ENCODE results near the gene ARMH1.
"Not testable (repeated sequence)": the region's sequence is repeated elsewhere in the genome, so short reads cannot be mapped to it uniquely, and the experiment has no call there.

Gene ARMH1

DNA sequence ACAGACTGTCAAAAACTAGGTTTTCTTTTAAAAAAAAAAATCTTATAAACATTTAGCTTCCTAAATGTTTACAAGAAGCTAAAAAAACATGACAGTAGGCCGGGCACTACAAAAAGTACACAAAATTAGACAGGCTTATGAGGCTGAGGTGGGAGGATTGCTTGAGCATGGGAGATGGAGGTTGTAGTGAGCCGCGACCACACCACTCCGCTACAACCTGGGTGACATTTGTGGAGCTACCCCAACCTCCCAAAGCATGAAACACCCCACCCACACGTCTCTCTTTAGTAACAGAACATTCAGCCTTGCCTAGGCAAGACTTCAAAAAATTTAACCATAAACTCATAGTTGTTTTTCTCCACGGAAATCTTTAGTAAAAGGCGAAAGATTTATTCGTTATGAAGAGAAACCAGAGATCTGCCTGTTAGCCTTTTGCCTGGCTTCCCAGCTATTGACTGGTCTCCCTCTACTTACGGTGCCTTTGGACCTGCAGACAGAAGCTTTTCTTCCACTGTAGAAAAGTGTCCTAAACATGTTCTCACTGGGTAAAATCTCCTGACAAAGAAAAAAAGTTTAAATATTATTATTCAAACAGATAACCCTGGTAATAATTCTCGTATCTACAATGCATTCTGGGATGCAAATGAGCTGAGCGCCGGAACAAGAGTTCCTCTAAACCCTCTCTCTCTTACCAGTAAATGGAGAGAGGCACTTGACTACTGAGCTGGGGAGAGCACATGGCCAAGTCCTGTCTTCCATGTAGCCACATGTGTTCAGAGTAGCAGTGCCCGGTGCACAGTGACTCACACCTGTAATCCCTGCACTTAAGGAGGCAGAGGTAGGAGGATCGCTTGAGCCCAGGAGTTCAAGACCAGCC, 47.2 kb downstream of the ARMH1 start:
- peak; percentile 77 for DNase-seq (ENCODE audit: low read depth, low spot score)

GRCh38 chr1:44723064-44723463, 48.5 kb downstream of the ARMH1 start:
- no peak for DNase-seq (ENCODE audit: low read depth, low spot score)

DNA sequence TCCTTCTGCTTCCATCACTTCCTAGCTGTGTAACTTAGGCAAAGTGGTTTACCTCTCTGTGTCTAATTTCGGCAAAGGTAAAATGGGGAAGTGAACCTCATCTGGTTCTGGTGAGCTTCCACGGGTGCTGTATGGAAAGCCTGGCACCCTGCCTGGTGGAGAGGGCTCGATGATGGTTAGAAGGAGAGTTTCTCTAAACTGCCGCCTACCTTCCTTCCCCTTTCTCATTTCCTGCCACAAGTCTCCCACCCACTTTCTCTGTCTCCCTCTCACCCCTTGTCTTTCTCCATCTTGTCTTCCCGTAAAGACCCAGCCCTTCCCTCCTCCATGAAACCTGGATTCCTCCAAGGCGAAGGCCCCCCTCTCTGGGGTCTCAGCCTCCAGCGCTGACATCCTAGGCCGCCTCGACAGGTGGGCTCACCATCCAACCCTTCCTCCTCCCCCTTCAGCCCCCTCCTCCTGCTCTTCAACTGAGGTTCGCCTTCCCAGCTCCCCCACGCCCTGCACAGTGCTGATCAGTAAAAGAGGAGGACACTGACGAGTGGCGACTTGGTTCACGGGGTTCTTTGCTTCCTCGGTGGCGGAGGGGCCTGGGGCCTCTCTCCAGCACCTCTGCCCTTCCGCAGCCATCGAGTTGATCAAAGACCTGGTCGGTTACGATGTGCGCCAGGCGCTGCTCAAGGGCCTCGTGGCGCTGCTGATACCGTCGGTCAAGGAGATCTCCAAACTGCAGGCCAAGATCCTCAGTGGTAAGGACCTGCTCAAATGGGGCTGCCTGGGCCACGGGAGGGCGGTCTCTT, 49.2 kb downstream of the ARMH1 start:
- DNase-seq (ENCODE audit: low read depth, low spot score): no peak

GRCh38 chr1:44724296-44724954, 49.9 kb downstream of the ARMH1 start:
- no peak for DNase-seq (ENCODE audit: low read depth, low spot score)

- DNase-seq (ENCODE audit: low read depth, low spot score): no peak
These were observed 50.6 kb downstream of the ARMH1 start for GRCh38 chr1:44724955-44725698.

- peak; percentile 90 for DNase-seq (ENCODE audit: low read depth, low spot score)
These were observed 56.4 kb downstream of the ARMH1 start, which contains the start of gene RNU5D-1 for GRCh38 chr1:44730741-44731512. Gene RNU5D-1 (minus strand): TSS chr1:44731170.

DNA sequence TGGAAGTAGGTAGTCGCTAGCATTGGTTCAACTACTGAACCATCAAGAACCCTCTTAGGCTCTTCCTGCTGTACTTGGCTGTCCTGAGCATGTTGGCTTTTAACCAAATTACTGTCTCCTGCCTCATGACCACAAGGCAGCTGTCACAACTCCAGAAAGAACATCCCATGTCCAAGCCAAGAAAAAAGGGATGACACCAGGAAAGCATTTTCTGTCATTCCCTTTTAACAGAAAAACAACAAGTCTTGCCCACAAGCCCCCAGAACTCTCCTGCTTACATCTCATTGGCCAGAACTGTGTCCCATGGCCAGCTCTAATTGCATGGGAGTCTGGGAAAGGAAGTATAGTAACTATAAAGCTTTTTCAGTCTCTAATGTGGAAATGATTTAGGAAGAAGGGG, 58.9 kb downstream of the ARMH1 start:
- DNase-seq (ENCODE audit: low read depth, low spot score): no peak

DNA sequence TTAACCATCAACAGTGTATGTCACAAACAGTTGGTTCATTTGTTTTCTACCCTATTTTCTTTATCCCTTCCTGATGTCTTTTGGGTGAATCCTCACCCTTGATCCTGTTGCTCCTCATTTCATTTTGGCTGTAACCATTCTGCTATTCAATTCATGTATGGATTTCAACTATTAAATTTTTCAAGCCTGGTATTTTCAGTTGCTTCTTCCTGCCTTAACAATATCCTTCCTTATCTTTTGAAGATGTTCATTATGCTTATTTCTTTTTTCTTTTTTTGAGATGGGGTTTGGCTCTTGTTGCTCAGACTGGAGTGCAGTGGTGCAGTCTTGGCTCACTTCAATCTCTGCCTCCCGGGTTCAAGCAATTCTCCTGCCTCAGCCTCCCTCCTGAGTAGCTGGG, 59.3 kb downstream of the ARMH1 start:
- no peak for DNase-seq (ENCODE audit: low read depth, low spot score)

GRCh38 chr1:44735992-44736391, 61.5 kb downstream of the ARMH1 start:
- DNase-seq (ENCODE audit: low read depth, low spot score): no peak

- DNase-seq (ENCODE audit: low read depth, low spot score): not testable (repeated sequence)
These were observed 64.4 kb downstream of the ARMH1 start for GRCh38 chr1:44738953-44739306.

DNA sequence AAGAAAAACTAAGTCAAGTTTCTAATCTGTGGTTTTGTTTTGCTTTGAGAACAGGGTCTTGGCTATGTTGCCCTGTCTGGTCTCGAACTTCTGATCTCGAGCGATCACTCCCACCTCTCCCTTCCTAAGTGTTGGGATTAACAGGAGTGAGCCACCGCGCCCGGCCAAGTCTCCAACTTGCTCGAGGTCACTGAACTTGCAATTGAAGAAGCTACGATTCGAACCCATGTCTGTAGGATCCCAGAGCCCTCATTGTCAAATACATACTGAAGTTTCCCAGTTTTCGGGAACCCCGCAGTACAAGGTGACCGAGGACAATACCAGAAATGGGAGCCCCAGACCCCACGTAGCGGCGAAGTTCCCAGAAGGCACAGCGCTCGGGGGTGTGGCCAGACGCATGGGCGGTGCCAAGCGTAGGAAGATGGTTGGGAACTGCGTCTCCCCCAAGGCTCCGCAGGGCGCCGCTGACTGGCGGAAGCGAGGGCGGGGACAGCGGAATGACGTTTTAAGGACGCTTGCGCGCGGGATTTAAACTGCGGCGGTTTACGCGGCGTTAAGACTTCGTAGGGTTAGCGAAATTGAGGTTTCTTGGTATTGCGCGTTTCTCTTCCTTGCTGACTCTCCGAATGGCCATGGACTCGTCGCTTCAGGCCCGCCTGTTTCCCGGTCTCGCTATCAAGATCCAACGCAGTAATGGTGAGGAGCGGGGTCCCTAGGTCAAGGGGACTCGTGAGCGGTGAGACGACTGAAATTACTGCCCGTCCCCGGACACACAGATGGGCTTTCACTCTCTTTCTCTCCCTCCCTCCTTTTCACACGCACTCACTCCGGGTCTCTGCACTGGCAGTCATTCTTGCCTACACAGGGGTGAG, 65.0 kb downstream of the ARMH1 start, which contains the start of gene KIF2C:
TSS of gene KIF2C (plus strand) at position 531 of the 872 bp plus-strand sequence. CDS start at position 627, 96 bp downstream.
- DNase-seq (ENCODE audit: low read depth, low spot score): peak; percentile 97

DNA sequence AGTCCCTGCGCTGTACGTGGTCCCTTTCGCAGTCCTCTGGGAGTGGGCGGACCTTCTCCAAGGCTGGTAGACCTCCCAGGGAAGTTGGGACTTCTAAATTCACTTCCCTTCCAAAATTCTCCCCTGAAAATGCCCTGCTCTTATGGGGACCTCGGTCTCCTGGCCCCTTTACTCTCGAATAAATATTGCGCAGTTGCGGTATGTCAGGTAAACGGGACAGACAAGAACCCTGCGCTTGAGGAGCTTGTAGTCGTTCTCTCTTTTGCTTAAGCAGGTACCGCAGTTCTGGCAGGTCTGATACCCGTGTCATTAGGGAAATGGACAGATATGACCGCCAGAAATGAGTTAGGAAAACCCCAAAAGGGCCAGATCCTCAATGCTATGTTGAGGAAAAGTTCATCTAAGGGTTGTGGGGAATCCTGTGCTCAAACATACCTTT, 65.7 kb downstream of the ARMH1 start:
- no peak for DNase-seq (ENCODE audit: low read depth, low spot score)

GRCh38 chr1:44743211-44743610, 68.7 kb downstream of the ARMH1 start:
- DNase-seq (ENCODE audit: low read depth, low spot score): no peak

DNA sequence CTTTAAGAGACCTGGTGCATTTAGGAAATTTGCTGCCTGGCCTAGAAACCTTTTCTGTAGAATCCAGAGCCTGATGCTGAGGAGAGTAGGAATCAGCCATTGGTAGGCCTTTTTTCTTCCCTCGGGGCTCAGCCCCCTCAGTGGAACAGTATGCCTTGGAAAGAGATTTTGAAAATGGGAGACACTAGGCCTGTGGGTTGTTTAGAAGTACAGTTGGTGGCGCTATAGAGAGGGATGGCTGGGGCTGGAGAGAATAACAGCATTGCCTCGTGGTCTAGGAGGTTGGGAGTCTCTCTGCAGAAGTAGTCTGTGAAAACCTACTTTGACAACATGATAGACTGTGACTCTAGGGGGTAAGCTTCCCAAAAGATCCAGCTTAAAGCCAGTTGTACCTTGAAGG, 73.4 kb downstream of the ARMH1 start:
- DNase-seq (ENCODE audit: low read depth, low spot score): no peak

GRCh38 chr1:44757420-44757819, 82.9 kb downstream of the ARMH1 start:
- no peak for DNase-seq (ENCODE audit: low read depth, low spot score)

DNA sequence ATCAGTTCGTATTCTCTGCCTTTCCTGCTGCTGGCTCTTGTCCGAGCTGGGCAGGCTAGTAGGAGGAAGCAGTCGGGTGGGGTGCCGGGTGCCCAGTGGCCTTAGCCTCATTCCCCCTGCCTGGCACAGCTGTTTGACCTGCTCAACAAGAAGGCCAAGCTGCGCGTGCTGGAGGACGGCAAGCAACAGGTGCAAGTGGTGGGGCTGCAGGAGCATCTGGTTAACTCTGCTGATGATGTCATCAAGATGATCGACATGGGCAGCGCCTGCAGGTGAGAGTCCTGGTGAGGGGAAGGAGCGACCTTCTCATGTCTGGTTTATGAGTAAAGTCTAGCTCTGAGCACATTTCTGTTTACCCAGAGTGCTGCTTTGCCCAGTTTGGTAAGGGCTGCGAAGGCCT, 84.6 kb downstream of the ARMH1 start:
- no peak for DNase-seq (ENCODE audit: low read depth, low spot score)

DNA sequence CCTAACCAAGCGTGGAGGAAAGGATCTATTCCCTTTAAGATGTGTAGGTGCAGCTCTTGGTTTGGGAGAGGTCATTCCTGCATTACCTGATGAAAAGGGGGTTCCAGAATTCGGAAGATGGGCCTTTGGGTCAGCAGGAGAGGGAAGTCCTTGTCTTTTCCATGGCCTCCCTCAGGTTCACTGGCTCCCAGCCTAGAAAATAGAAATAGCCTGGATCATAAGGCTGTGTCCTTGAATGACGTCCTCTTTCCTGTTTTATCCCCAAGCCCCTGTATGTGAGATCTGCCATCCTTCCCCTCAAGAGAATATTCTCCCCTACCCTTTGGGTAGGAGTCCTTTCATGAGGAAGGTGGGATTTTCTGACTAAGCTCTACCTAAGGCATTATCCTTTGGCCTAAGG, 86.4 kb downstream of the ARMH1 start:
- no peak for DNase-seq (ENCODE audit: low read depth, low spot score)

GRCh38 chr1:44766421-44766820, 91.9 kb downstream of the ARMH1 start:
- not testable (repeated sequence) for DNase-seq (ENCODE audit: low read depth, low spot score)
